Stimulated activated CD4-positive, alpha-beta T cell treated with anti-CD3 and anti-CD28 coated beads, TNF-alpha, amount 100 ng/mL, for 4 hours (primary cell): ENCODE data around the gene POLR1A.
"Not testable (repeated sequence)": the region's sequence is repeated elsewhere in the genome, so short reads cannot be mapped to it uniquely, and the experiment has no call there.

ENCODE experiments used
- DNase-seq, 3 experiments: peaks; one replicate each; pipeline ENCODE4 v3.0.0-alpha.2; 2020; ENCODE audit warnings: low read depth in 3 of 3

POLR1A gene

GRCh38 chr2:85999061-85999831 is 106.4 kb downstream of the POLR1A start:
- DNase-seq: peak in 1 of 3 experiments; percentile 8

GRCh38 chr2:85998071-85998991 is 107.4 kb downstream of the POLR1A start:
- DNase-seq: no peak

- DNase-seq: no peak
Observed at GRCh38 chr2:85997017-85997970, 108.4 kb downstream of the POLR1A start.

- DNase-seq: no peak
Observed at GRCh38 chr2:85996591-85996990, 109.1 kb downstream of the POLR1A start.

GRCh38 chr2:85995648-85996529 is 109.8 kb downstream of the POLR1A start:
- DNase-seq: no peak

GRCh38 chr2:85994897-85995647 is 110.6 kb downstream of the POLR1A start:
- no peak for DNase-seq

GRCh38 chr2:85994421-85994777 is 111.3 kb downstream of the POLR1A start:
- DNase-seq: no peak

- no peak for DNase-seq
Observed at GRCh38 chr2:85992611-85993010, 113.1 kb downstream of the POLR1A start.

- DNase-seq: not testable (repeated sequence)
Observed at GRCh38 chr2:85992053-85992452, 113.6 kb downstream of the POLR1A start.

- DNase-seq: no peak
Observed at GRCh38 chr2:85990084-85990483, 115.6 kb downstream of the POLR1A start.

- no peak for DNase-seq
Observed at GRCh38 chr2:85989288-85989865, 116.3 kb downstream of the POLR1A start.

- DNase-seq: no peak
Observed at GRCh38 chr2:85988914-85989270, 116.8 kb downstream of the POLR1A start.

GRCh38 chr2:85988175-85988913 is 117.3 kb downstream of the POLR1A start:
- DNase-seq: no peak

GRCh38 chr2:85987266-85988174 is 118.2 kb downstream of the POLR1A start:
- no peak for DNase-seq

- no peak for DNase-seq
Observed at GRCh38 chr2:85986121-85986520, 119.6 kb downstream of the POLR1A start.

GRCh38 chr2:85984788-85985187 is 120.9 kb downstream of the POLR1A start:
- DNase-seq: no peak

- no peak for DNase-seq
Observed at GRCh38 chr2:85983766-85984165, 121.9 kb downstream of the POLR1A start.
